Natural killer cell (primary cell): Measurements from ENCODE around the gene ABCC8. TPM values are rescaled to one million over a fixed set of nuclear protein-coding genes. Genes with fewer than 3 reads are reported as not detected.

Experiments used
- ATAC-seq, 3 donors: fragments of 150-1000 bp in 2 of 3; fragments of 200-7000 bp in 1 of 3; cut with Tn5 transposase; 1 replicate in 1 of 3; 2 replicates in 2 of 3; pipeline ENCODE4 v1.10.0; 2021; ENCODE audit warnings: mild to moderate bottlenecking in 2 of 3, moderate library complexity in 2 of 3
- DNase-seq, 2 donors: peaks; one replicate each; pipeline versions ENCODE4 v3.0.0 to v3.0.0-alpha.2; 2013 to 2021; ENCODE audit warnings: mixed read lengths in 1 of 2
- H3K27ac ChIP-seq: one replicate; pipeline ENCODE4 v1.5.1; 2013; ENCODE audit warnings: mild to moderate bottlenecking, low read length
- H3K27me3 ChIP-seq: one replicate; pipeline ENCODE4 v1.6.1; 2013; ENCODE audit warnings: low read length; ENCODE audit not compliant: control insufficient read depth, insufficient read depth
- H3K36me3 ChIP-seq: one replicate; pipeline ENCODE4 v1.6.1; 2013; ENCODE audit warnings: low read length; ENCODE audit not compliant: control insufficient read depth, insufficient read depth
- H3K4me1 ChIP-seq: one replicate; pipeline ENCODE4 v1.6.1; 2013; ENCODE audit warnings: low read length; ENCODE audit not compliant: control insufficient read depth, insufficient read depth
- H3K4me3 ChIP-seq: one replicate; pipeline ENCODE4 v1.5.1; 2013; ENCODE audit warnings: low read length
- H3K9me3 ChIP-seq: one replicate; pipeline ENCODE4 v1.6.1; 2013; ENCODE audit warnings: low read length; ENCODE audit not compliant: control insufficient read depth, insufficient read depth
- H3K27ac Mint-ChIP-seq, 2 donors: one replicate each; pipeline ENCODE4 v1.8.0; 2022; ENCODE audit warnings: mild to moderate bottlenecking in 2 of 2, mixed read lengths in 2 of 2, moderate library complexity in 1 of 2
- H3K27me3 Mint-ChIP-seq, 2 donors: one replicate each; pipeline ENCODE4 v1.8.0; 2022; ENCODE audit warnings: low read depth in 2 of 2, mixed read lengths in 2 of 2
- H3K36me3 Mint-ChIP-seq: one replicate; pipeline ENCODE4 v1.8.0; 2022; ENCODE audit warnings: mixed read lengths
- H3K4me1 Mint-ChIP-seq, 2 donors: one replicate each; pipeline ENCODE4 v1.8.0; 2022; ENCODE audit warnings: mixed read lengths in 2 of 2
- H3K4me3 Mint-ChIP-seq: one replicate; pipeline ENCODE4 v1.8.0; 2022; ENCODE audit warnings: mild to moderate bottlenecking, moderate library complexity, mixed read lengths
- H3K9me3 Mint-ChIP-seq, 2 donors: one replicate each; pipeline ENCODE4 v1.8.0; 2022; ENCODE audit warnings: mixed read lengths in 2 of 2
- CTCF ChIP-seq: fragments of 200-600 bp; IDR thresholded peaks from one replicate; pipeline ENCODE4 v1.8.0; 2022; ENCODE audit warnings: antibody characterized with exemption
- WGBS: methylation state at CpG from one replicate; pipeline ENCODE4 v1.1.7; 2013; ENCODE audit warnings: missing lambda C conversion rate; ENCODE audit not compliant: insufficient coverage; 5-methylcytosine and 5-hydroxymethylcytosine counted together
- intact Hi-C: fragments of 100-400 bp; cut with micrococcal nuclease; formaldehyde crosslinking; loops from one replicate; pipeline ENCODE4 v1.14.2; 2022
- total RNA-seq, 4 donors: library from RNA; stranded (reverse); fragments of 120-200 nt in 1 of 4; gene quantifications; one replicate each; pipeline versions ENCODE4 v1.2.3 to v1.2.4, GENCODE V29; 2013 to 2022

ABCC8 gene
- total RNA-seq, 3 donors from 2014 or later (not counting 1 experiment from before 2014, with no cell fraction given), result not detected

- peak; percentile 64 to 79 (median 77) for ATAC-seq
- Histone ChIP-seq H3K4me1 (peaks cover 5% of the 10 kb centered on the region), H3K27me3 (no peaks in the 10 kb centered on the region), H3K4me3 (no peak overlapping the region), H3K9me3 (no peaks in the 10 kb centered on the region), H3K27ac (no peak overlapping the region), H3K36me3 (no peaks in the 10 kb centered on the region)
- H3K27ac Mint-ChIP-seq, result no peak overlapping the region
- 59% methylated on average over 6 of the region's 6 CpGs for WGBS
- H3K36me3 Mint-ChIP-seq, result no peaks in the 10 kb centered on the region
- H3K4me3 Mint-ChIP-seq, result no peak overlapping the region
- H3K27me3 Mint-ChIP-seq, result no peaks in the 10 kb centered on the region
- intact Hi-C loops, result loop anchor here (1.0 kb wide), 3 partner anchors 120 to 154 kb away; no protein-coding TSS in a partner anchor
- H3K9me3 Mint-ChIP-seq, result no peaks in the 10 kb centered on the region
- DNase-seq, result peak; percentile 72 to 92
- peak; percentile 97 for TF ChIP-seq CTCF
- H3K4me1 Mint-ChIP-seq, result peaks cover 9 to 11% of the 10 kb centered on the region in 2 donors
Observed at GRCh38 chr11:17384002-17384511, 92.6 kb downstream of the ABCC8 start.

GRCh38 chr11:17383461-17383860 lies 93.2 kb downstream of the ABCC8 start:
- Histone ChIP-seq H3K27me3 (no peaks in the 10 kb centered on the region), H3K9me3 (no peaks in the 10 kb centered on the region), H3K4me1 (peaks cover 1% of the 10 kb centered on the region), H3K36me3 (no peaks in the 10 kb centered on the region), H3K27ac (no peak overlapping the region), H3K4me3 (no peak overlapping the region)
- 90% methylated on average over 1 of the region's 1 CpG for WGBS
- no peak for TF ChIP-seq CTCF
- Mint-ChIP-seq H3K4me3 (no peak overlapping the region), H3K36me3 (no peaks in the 10 kb centered on the region), H3K27me3 (no peaks in the 10 kb centered on the region), H3K27ac (no peak overlapping the region), H3K9me3 (no peaks in the 10 kb centered on the region), H3K4me1 (peaks cover 6 to 9% of the 10 kb centered on the region in 2 donors)
- intact Hi-C loops, result no loop called here
- peak in 1 of 2 donors; percentile 19 for DNase-seq
- ATAC-seq, result peak; percentile 1 to 8 (median 6)

GRCh38 chr11:17382046-17382728 lies 94.5 kb downstream of the ABCC8 start:
- no peaks in the 10 kb centered on the region for H3K36me3 ChIP-seq
- no peaks in the 10 kb centered on the region for H3K27me3 Mint-ChIP-seq
- no peak for ATAC-seq
- 86% methylated on average over 8 of the region's 8 CpGs for WGBS
- no peaks in the 10 kb centered on the region for H3K9me3 Mint-ChIP-seq
- H3K36me3 Mint-ChIP-seq, result no peaks in the 10 kb centered on the region
- no peak for TF ChIP-seq CTCF
- no peaks in the 10 kb centered on the region for H3K4me1 ChIP-seq
- DNase-seq, result no peak
- no peaks in the 10 kb centered on the region for H3K27me3 ChIP-seq
- no peaks in the 10 kb centered on the region for H3K9me3 ChIP-seq
- H3K4me3 Mint-ChIP-seq, result no peak overlapping the region
- H3K4me3 ChIP-seq, result no peak overlapping the region
- intact Hi-C loops, result no loop called here
- no peak overlapping the region for H3K27ac ChIP-seq
- H3K27ac Mint-ChIP-seq, result no peak overlapping the region
- peaks cover 0 to 4% of the 10 kb centered on the region in 2 donors for H3K4me1 Mint-ChIP-seq

GRCh38 chr11:17381156-17381555 lies 95.5 kb downstream of the ABCC8 start:
- ATAC-seq, result no peak
- Histone ChIP-seq H3K4me3 (no peak overlapping the region), H3K9me3 (no peaks in the 10 kb centered on the region), H3K36me3 (no peaks in the 10 kb centered on the region), H3K4me1 (no peaks in the 10 kb centered on the region), H3K27ac (no peak overlapping the region), H3K27me3 (no peaks in the 10 kb centered on the region)
- WGBS, result 84% methylated on average over 3 of the region's 4 CpGs
- no peak for DNase-seq
- H3K4me3 Mint-ChIP-seq, result no peak overlapping the region
- intact Hi-C loops, result no loop called here
- no peaks in the 10 kb centered on the region for H3K9me3 Mint-ChIP-seq
- no peak overlapping the region for H3K27ac Mint-ChIP-seq
- no peaks in the 10 kb centered on the region for H3K27me3 Mint-ChIP-seq
- no peak for TF ChIP-seq CTCF
- no peaks in the 10 kb centered on the region for H3K36me3 Mint-ChIP-seq
- H3K4me1 Mint-ChIP-seq, result no peaks in the 10 kb centered on the region
